Progenitor cell of endocrine pancreas (in vitro differentiated cells): ENCODE results near the gene PRKCB. TPM values are rescaled to one million over a fixed set of nuclear protein-coding genes. Genes with fewer than 3 reads are reported as not detected.

Source experiments
- DNase-seq: peaks from one replicate; pipeline ENCODE4 v3.0.0; 2021; ENCODE audit warnings: low spot score; ENCODE audit not compliant: unreplicated experiment
- H3K27ac Mint-ChIP-seq: 2 replicates; pipeline ENCODE4 v1.8.0; 2021; ENCODE audit warnings: mild to moderate bottlenecking, moderate library complexity, mixed read lengths
- H3K27me3 Mint-ChIP-seq: 2 replicates; pipeline ENCODE4 v1.8.0; 2021; ENCODE audit warnings: mixed read lengths
- H3K36me3 Mint-ChIP-seq: 2 replicates; pipeline ENCODE4 v1.8.0; 2022; ENCODE audit warnings: mixed read lengths; ENCODE audit not compliant: insufficient read depth
- H3K4me1 Mint-ChIP-seq: 2 replicates; pipeline ENCODE4 v1.8.0; 2021; ENCODE audit warnings: low read depth, mixed read lengths
- H3K4me3 Mint-ChIP-seq: 2 replicates; pipeline ENCODE4 v1.8.0; 2021; ENCODE audit warnings: low read depth, mild to moderate bottlenecking, moderate library complexity, mixed read lengths
- H3K9me3 Mint-ChIP-seq: 2 replicates; pipeline ENCODE4 v1.8.0; 2021; ENCODE audit warnings: low read depth, mixed read lengths
- CTCF ChIP-seq: fragments of 200-600 bp; sonication (generic); IDR thresholded peaks from one replicate; pipeline ENCODE4 v1.5.0; 2021; ENCODE audit warnings: antibody characterized with exemption, mild to moderate bottlenecking; ENCODE audit not compliant: unreplicated experiment
- total RNA-seq: library from RNA; stranded (reverse); gene quantifications from 2 replicates; pipeline ENCODE4 v1.2.1, GENCODE V29; 2021

The PRKCB gene
- total RNA-seq, 1 donor from 2014 or later = 0.36 TPM

- DNase-seq = no peak
- TF ChIP-seq CTCF = no peak
- Mint-ChIP-seq H3K4me3 (no peak overlapping the region), H3K4me1 (no peaks in the 10 kb centered on the region), H3K27me3 (peaks cover 33% of the 10 kb centered on the region), H3K27ac (no peak overlapping the region), H3K9me3 (no peaks in the 10 kb centered on the region), H3K36me3 (no peaks in the 10 kb centered on the region)
Measured at GRCh38 chr16:23986455-23986854, 150.7 kb downstream of the PRKCB start.

- Mint-ChIP-seq H3K4me1 (no peaks in the 10 kb centered on the region), H3K9me3 (no peaks in the 10 kb centered on the region)
- TF ChIP-seq CTCF = no peak
Measured at GRCh38 chr16:23987443-23987842, 151.7 kb downstream of the PRKCB start.

GRCh38 chr16:23990507-23990906, 154.7 kb downstream of the PRKCB start:
- Mint-ChIP-seq H3K27me3 (peaks cover 13% of the 10 kb centered on the region), H3K4me1 (no peaks in the 10 kb centered on the region), H3K27ac (no peak overlapping the region), H3K4me3 (no peak overlapping the region), H3K36me3 (no peaks in the 10 kb centered on the region), H3K9me3 (no peaks in the 10 kb centered on the region)
- no peak for DNase-seq
- no peak for TF ChIP-seq CTCF

More at GRCh38 chr16:23987443-23987842, 151.7 kb downstream of the PRKCB start:
- no peak overlapping the region for H3K4me3 Mint-ChIP-seq
- peaks cover 31% of the 10 kb centered on the region for H3K27me3 Mint-ChIP-seq
- no peak for DNase-seq
- H3K27ac Mint-ChIP-seq = no peak overlapping the region
- no peaks in the 10 kb centered on the region for H3K36me3 Mint-ChIP-seq

GRCh38 chr16:23991066-23991465, 155.3 kb downstream of the PRKCB start:
- no peak for DNase-seq
- no peak overlapping the region for H3K4me3 Mint-ChIP-seq
- H3K27ac Mint-ChIP-seq = no peak overlapping the region
- no peak for TF ChIP-seq CTCF
- H3K36me3 Mint-ChIP-seq = no peaks in the 10 kb centered on the region
- H3K9me3 Mint-ChIP-seq = no peaks in the 10 kb centered on the region
- H3K4me1 Mint-ChIP-seq = no peaks in the 10 kb centered on the region
- H3K27me3 Mint-ChIP-seq = peaks cover 16% of the 10 kb centered on the region

DNA sequence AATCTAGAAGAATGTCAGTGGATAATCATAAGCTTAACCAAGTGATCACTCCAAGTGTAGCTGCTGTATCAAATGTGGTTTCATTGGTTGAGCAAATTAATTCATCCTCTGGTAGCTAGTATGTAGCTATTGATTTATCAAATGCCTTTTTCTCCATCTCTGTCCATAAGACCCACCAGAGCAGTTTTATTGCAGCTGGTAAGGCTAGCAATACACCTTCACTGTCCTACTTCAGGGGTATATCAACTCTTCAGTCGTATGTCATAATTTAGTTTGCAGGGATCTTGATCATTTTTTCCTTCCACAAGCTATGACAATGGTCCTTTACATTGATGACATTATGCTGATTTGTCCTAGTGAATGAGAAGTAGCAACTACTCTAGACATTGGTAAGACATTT, 158.8 kb downstream of the PRKCB start:
- no peak for TF ChIP-seq CTCF
- Mint-ChIP-seq H3K4me3 (no peak overlapping the region), H3K27me3 (peaks cover 30% of the 10 kb centered on the region), H3K4me1 (no peaks in the 10 kb centered on the region), H3K27ac (no peak overlapping the region), H3K9me3 (no peaks in the 10 kb centered on the region), H3K36me3 (no peaks in the 10 kb centered on the region)
- DNase-seq = no peak
